Heart right ventricle (tissue), 16 donors: ENCODE measurements around the gene EFL1. TPM values are rescaled to one million over a fixed set of nuclear protein-coding genes. Genes with fewer than 3 reads are reported as not detected.
"Not testable (repeated sequence)": the region's sequence is repeated elsewhere in the genome, so short reads cannot be mapped to it uniquely, and the experiment has no call there.

Experiments
- ATAC-seq, 8 donors: fragments of 200-7000 bp; cut with Tn5 transposase; one replicate each; pipeline ENCODE4 v1.9.1; 2020; ENCODE audit warnings: mild to moderate bottlenecking in 8 of 8, moderate library complexity in 8 of 8, moderate number of reproducible peaks in 1 of 8
- DNase-seq, 2 donors: peaks; one replicate each; pipeline ENCODE4 v3.0.0-alpha.2; 2020
- H3K27ac ChIP-seq, 10 donors: fragments of 200-600 bp; sonication (generic) in 2 of 10; one replicate each; pipeline versions ENCODE4 v1.5.0 to v1.8.0; 2020 to 2022; ENCODE audit warnings: mild to moderate bottlenecking in 3 of 10
- H3K27me3 ChIP-seq, 7 donors: fragments of 200-600 bp; one replicate each; pipeline ENCODE4 v1.8.0; 2021 to 2022; ENCODE audit warnings: mild to moderate bottlenecking in 2 of 7
- H3K36me3 ChIP-seq, 9 donors: fragments of 200-600 bp; sonication (generic) in 1 of 9; one replicate each; pipeline versions ENCODE4 v1.5.0 to v1.8.0; 2020 to 2022; ENCODE audit warnings: mild to moderate bottlenecking in 2 of 9
- H3K4me1 ChIP-seq, 9 donors: fragments of 200-600 bp; sonication (generic) in 1 of 9; one replicate each; pipeline versions ENCODE4 v1.5.0 to v1.8.0; 2020 to 2022; ENCODE audit warnings: mild to moderate bottlenecking in 4 of 9
- H3K4me3 ChIP-seq, 10 donors: fragments of 200-600 bp; sonication (generic) in 2 of 10; one replicate each; pipeline versions ENCODE4 v1.5.0 to v1.8.0; 2020 to 2022; ENCODE audit warnings: mild to moderate bottlenecking in 7 of 10, moderate library complexity in 2 of 10
- H3K9me3 ChIP-seq, 11 donors: fragments of 200-600 bp in 10 of 11; sonication (generic) in 2 of 11; one replicate each; pipeline versions ENCODE4 v1.5.0 to v1.8.0; 2013 to 2022; ENCODE audit warnings: mild to moderate bottlenecking in 2 of 11, control low read depth in 1 of 11, moderate library complexity in 1 of 11
- CTCF ChIP-seq, 9 donors: fragments of 200-600 bp; sonication (generic) in 2 of 9; IDR thresholded peaks; one replicate each; pipeline versions ENCODE4 v1.5.0 to v1.8.0; 2021 to 2022; ENCODE audit warnings: antibody characterized with exemption in 9 of 9, mild to moderate bottlenecking in 5 of 9, moderate library complexity in 1 of 9
- WGBS, 2 donors: extraction: QIAGEN DNeasy Blood & Tissue Kit; methylation state at CpG; one replicate each; pipeline ENCODE4 v1.1.7; 2013; ENCODE audit warnings: inconsistent platforms in 1 of 2; 5-methylcytosine and 5-hydroxymethylcytosine counted together
- intact Hi-C, 10 donors: fragments of 100-400 bp; cut with DNase I; formaldehyde crosslinking; loops; one replicate each; pipeline versions ENCODE4 v1.11.1 to v1.14.2; 2022
- long read RNA-seq, 3 donors: library from polyadenylated mRNA; unstranded; transcript quantifications; one replicate each; pipeline ENCODE4 v2.0.0, GENCODE V29; 2020 to 2021
- polyA plus RNA-seq, 2 donors: library from polyadenylated mRNA; stranded (reverse); fragments of 200-250 nt; gene quantifications; one replicate each; pipeline ENCODE4 v1.2.3, GENCODE V29; 2013
- total RNA-seq, 10 donors: library from RNA; stranded (reverse); fragmentation: NEBNext Ultra II Directional in 3 of 10; extraction: Animal tissue kit (Norgen Biotek cat#: 25700) in 3 of 10; gene quantifications; one replicate each; pipeline versions ENCODE4 v1.2.1 to v1.2.4, GENCODE V29; 2021 to 2023
- donor health status: Arrhythmogenic right ventricular cardiomyopathy.
- donor health status: ischemic (EF 13 %, LVEDD 7.1; RV severe dilation, severe dysfunction).
- donor health status: healthy with polysubstance abuse.
- donor health status: DM: no; HTN: yes; CAD: no.
- donor health status: DM: no; HTN: no; CAD: no.
- donor health status: ischemic (EF 25% LVEDD 6.9; RV normal size, moderate dysfunction).
- donor health status: ischemic (EF 25% LVEDD 5.7; RV mildly dilated, moderate dysfunction).
- donor health status: healthy.
- donor health status: DM: yes; HTN: yes; CAD: no.
- donor health status: Ischemic cardiomyopathy.
- donor health status: ischemic (EF 35%, LVEDD 5.7; RV mildly dilated, moderate dysfunction).
- donor health status: nonischemic (EF 11% LVEDD 7.7; RV severe dilation, severe dysfunction).
- donor health status: DM: yes; HTN: yes; CAD: no.
- donor health status: PGD.
- donor health status: ischemic (EF 29% LVEDD 5.4; RV normal size, mild dysfunction).
- donor health status: nonischemic (EF 23%, LVEDD 6.1; RV moderate dilation, normal function).

The EFL1 gene
- total RNA-seq (10 to 100 TPM; 10.8 to 19.3 (median 14.2) TPM), polyA plus RNA-seq (1 to 10 TPM; 3.7 to 9.9 TPM)
- long read RNA-seq, donor 1, transcript EFL1-201 (20 exons, 3,675 nt) = major isoform, 27 of 34 reads
- long read RNA-seq, donor 1, partial matches to known transcripts = 5 of 34 reads
- long read RNA-seq, donor 1, other reads (novel, unspliced or antisense) = 2 of 34 reads
- long read RNA-seq, donor 2, transcript EFL1-201 (20 exons, 3,675 nt) = major isoform, 16 of 27 reads
- long read RNA-seq, donor 2, partial matches to known transcripts = 5 of 27 reads
- long read RNA-seq, donor 2, other reads (novel, unspliced or antisense) = 6 of 27 reads
- long read RNA-seq, donor 3, transcript EFL1-201 (20 exons, 3,675 nt) = major isoform, 46 of 81 reads
- long read RNA-seq, donor 3, partial matches to known transcripts = 28 of 81 reads
- long read RNA-seq, donor 3, other reads (novel, unspliced or antisense) = 7 of 81 reads

GRCh38 chr15:82262422-82263026 lies at the start of gene EFL1, which contains the start of gene SAXO2:
EFL1 (minus strand) TSS chr15:82262734; CDS start chr15:82261778, 956 bp downstream.
SAXO2 (plus strand) TSS chr15:82262818; CDS start chr15:82262880, 62 bp downstream.
- intact Hi-C loops = no loop called here
- Histone ChIP-seq H3K4me3 (peak within 1 kb of the TSS; percentile 75 to 94 (median 87)), H3K4me1 (peaks cover 2 to 39% (median 28%) of the 10 kb centered on the region in 9 donors), H3K27me3 (no peaks in the 10 kb centered on the region), H3K36me3 (peaks cover 0 to 24% (median 0%) of the 10 kb centered on the region in 9 donors), H3K9me3 (no peaks in the 10 kb centered on the region), H3K27ac (peak within 1 kb of the TSS in 9 of 10 donors; percentile 70 to 86 (median 77))
- 0% methylated on average over 57 of the region's 57 CpGs for WGBS, 2 donors
- TF ChIP-seq CTCF (IDR thresholded peaks at IDR 0.05) = peak in 1 of 9 donors; percentile 9
- peak; percentile 92 to 94 for DNase-seq
- peak; percentile 98 to 99 (median 99) for ATAC-seq

- ATAC-seq, H3K27me3 ChIP-seq, intact Hi-C loops, H3K4me1 ChIP-seq, H3K4me3 ChIP-seq, H3K36me3 ChIP-seq, H3K27ac ChIP-seq, DNase-seq: not testable (repeated sequence)
- H3K9me3 ChIP-seq = peaks cover 0 to 12% (median 0%) of the 10 kb centered on the region in 11 donors
- WGBS, 2 donors = 83 to 90% methylated on average over 3 to 4 of the region's 5 CpGs
Measured at GRCh38 chr15:82311321-82311720, 48.8 kb upstream of the EFL1 start.

GRCh38 chr15:82309802-82310201 lies 47.3 kb upstream of the EFL1 start:
- 88 to 90% methylated on average over 2 of the region's 2 CpGs for WGBS, 2 donors
- intact Hi-C loops = no loop called here
- Histone ChIP-seq H3K4me1 (no peaks in the 10 kb centered on the region), H3K9me3 (peaks cover 0 to 12% (median 0%) of the 10 kb centered on the region in 11 donors), H3K4me3 (no peak overlapping the region), H3K27ac (no peak overlapping the region), H3K27me3 (no peaks in the 10 kb centered on the region), H3K36me3 (no peaks in the 10 kb centered on the region)
- DNase-seq (no peak), ATAC-seq (no peak)
- no peak for TF ChIP-seq CTCF (IDR thresholded peaks at IDR 0.05)

- Histone ChIP-seq H3K9me3 (peaks cover 0 to 12% (median 0%) of the 10 kb centered on the region in 11 donors), H3K4me1 (no peaks in the 10 kb centered on the region), H3K4me3 (no peak overlapping the region), H3K27ac (no peak overlapping the region), H3K27me3 (no peaks in the 10 kb centered on the region), H3K36me3 (no peaks in the 10 kb centered on the region)
- 86 to 94% methylated on average over 5 to 8 of the region's 8 CpGs for WGBS, 2 donors
- DNase-seq (no peak), ATAC-seq (no peak)
- intact Hi-C loops = no loop called here
- TF ChIP-seq CTCF (IDR thresholded peaks at IDR 0.05) = no peak
Measured at GRCh38 chr15:82307714-82308081, 45.2 kb upstream of the EFL1 start.
